ENCODE measurements around the gene SYNPO2. TPM values are rescaled to one million over a fixed set of nuclear protein-coding genes. Genes with fewer than 3 reads are reported as not detected.

Gene SYNPO2
- total RNA-seq, 1 experiment from 2014 or later: 0.04 TPM

DNA sequence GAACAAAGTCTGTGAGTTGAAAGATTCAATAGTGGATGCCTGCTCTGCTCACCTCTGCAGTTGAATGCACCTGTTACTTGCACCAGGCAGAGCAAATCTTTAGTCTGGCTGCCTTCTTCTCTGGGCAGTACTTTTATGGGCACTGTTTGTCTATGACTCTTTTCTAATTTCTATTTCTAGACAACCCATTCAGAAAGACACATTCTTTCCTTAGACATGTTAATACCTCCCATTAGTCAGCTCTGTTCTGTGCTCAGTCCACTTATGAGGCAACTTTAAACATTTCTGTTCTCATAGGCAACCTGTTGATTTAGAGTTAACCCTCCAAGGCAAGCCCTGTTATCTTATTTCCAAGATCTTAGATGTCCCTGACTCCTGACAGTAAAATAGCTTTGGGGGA lies 108.9 kb downstream of the SYNPO2 start:
- Histone ChIP-seq H3K4me3 (ENCODE audit: low read length) (no peak overlapping the region), H4K20me1 (ENCODE audit: low read length) (no peaks in the 10 kb centered on the region), H3K27me3 (ENCODE audit: low read length) (no peaks in the 10 kb centered on the region), H3K9me3 (ENCODE audit: low read length) (no peaks in the 10 kb centered on the region), H3K79me2 (ENCODE audit: low read length) (no peaks in the 10 kb centered on the region), H3F3A (ENCODE audit: low read length, unreplicated experiment) (no peaks in the 10 kb centered on the region), H3K4me2 (ENCODE audit: low read length) (no peak overlapping the region), H3K27ac (ENCODE audit: low read length) (no peak overlapping the region), H3K4me1 (ENCODE audit: insufficient read depth, low read length) (no peaks in the 10 kb centered on the region), H3K36me3 (ENCODE audit: low read depth, low read length) (no peaks in the 10 kb centered on the region), H3K9ac (ENCODE audit: low read length) (no peak overlapping the region), H3K9me2 (replicated peaks; ENCODE audit: low read length) (no peaks in the 10 kb centered on the region), H2AFZ (ENCODE audit: low read length) (no peak overlapping the region)
- no peak for DNase-seq
- TF ChIP-seq EZH2 (IDR thresholded peaks at IDR 0.05; ENCODE audit: low read length, unreplicated experiment) (no peak), EZH2phosphoT487 (IDR thresholded peaks at IDR 0.05; ENCODE audit: borderline replicate concordance, low read length) (no peak)
- TF ChIP-seq, protein P1, sequence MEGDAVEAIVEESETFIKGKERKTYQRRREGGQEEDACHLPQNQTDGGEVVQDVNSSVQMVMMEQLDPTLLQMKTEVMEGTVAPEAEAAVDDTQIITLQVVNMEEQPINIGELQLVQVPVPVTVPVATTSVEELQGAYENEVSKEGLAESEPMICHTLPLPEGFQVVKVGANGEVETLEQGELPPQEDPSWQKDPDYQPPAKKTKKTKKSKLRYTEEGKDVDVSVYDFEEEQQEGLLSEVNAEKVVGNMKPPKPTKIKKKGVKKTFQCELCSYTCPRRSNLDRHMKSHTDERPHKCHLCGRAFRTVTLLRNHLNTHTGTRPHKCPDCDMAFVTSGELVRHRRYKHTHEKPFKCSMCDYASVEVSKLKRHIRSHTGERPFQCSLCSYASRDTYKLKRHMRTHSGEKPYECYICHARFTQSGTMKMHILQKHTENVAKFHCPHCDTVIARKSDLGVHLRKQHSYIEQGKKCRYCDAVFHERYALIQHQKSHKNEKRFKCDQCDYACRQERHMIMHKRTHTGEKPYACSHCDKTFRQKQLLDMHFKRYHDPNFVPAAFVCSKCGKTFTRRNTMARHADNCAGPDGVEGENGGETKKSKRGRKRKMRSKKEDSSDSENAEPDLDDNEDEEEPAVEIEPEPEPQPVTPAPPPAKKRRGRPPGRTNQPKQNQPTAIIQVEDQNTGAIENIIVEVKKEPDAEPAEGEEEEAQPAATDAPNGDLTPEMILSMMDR (conservative IDR thresholded peaks at IDR 0.05; ENCODE audit: low read depth, low read length): no peak
- no peak for ATAC-seq
- BruUV-seq (replicated peaks): no TSS peak
- ChIA-PET POLR2A (ENCODE audit: unreplicated experiment) (no interaction called here), CTCF (no interaction called here)
- intact Hi-C loops (cut with micrococcal nuclease): no loop called here

DNA sequence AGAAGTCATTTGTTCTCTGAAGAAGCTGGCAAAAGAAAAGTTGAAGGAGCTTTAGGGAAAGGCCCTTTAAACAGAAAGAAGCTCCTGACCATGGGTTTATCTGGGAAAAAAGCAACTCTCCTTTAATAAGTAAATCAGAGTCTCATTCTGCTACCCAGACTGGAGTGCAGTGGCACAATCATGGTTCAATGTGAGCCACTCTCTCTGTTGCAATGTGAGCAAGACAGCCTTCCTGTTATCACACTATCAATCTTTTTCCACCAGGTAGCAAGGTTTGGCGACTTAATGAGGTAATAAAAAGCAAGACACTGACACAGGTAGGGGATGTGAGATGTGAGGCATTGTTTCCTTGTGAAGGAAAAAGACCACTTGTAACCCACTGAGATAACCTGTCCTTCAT lies 111.3 kb downstream of the SYNPO2 start:
- H3F3A ChIP-seq (ENCODE audit: low read length, unreplicated experiment): no peaks in the 10 kb centered on the region
- H3K27me3 ChIP-seq (ENCODE audit: low read length): no peaks in the 10 kb centered on the region
- no peak overlapping the region for H2AFZ ChIP-seq (ENCODE audit: low read length)
- no peak overlapping the region for H3K27ac ChIP-seq (ENCODE audit: low read length)
- H3K9me2 ChIP-seq (replicated peaks; ENCODE audit: low read length): no peaks in the 10 kb centered on the region
- DNase-seq: no peak
- H3K9me3 ChIP-seq (ENCODE audit: low read length): no peaks in the 10 kb centered on the region
- H3K79me2 ChIP-seq (ENCODE audit: low read length): no peaks in the 10 kb centered on the region
- H3K9ac ChIP-seq (ENCODE audit: low read length): no peak overlapping the region
- no peaks in the 10 kb centered on the region for H4K20me1 ChIP-seq (ENCODE audit: low read length)
- H3K36me3 ChIP-seq (ENCODE audit: low read depth, low read length): no peaks in the 10 kb centered on the region
- ChIA-PET CTCF (no interaction called here), POLR2A (ENCODE audit: unreplicated experiment) (no interaction called here)
- BruUV-seq (replicated peaks): no TSS peak
- TF ChIP-seq EZH2phosphoT487 (IDR thresholded peaks at IDR 0.05; ENCODE audit: borderline replicate concordance, low read length): no peak
- TF ChIP-seq EZH2 (IDR thresholded peaks at IDR 0.05; ENCODE audit: low read length, unreplicated experiment): no peak
- TF ChIP-seq, protein P1 (conservative IDR thresholded peaks at IDR 0.05; ENCODE audit: low read depth, low read length): no peak
- H3K4me1 ChIP-seq (ENCODE audit: insufficient read depth, low read length): no peaks in the 10 kb centered on the region
- ATAC-seq: no peak
- no peak overlapping the region for H3K4me2 ChIP-seq (ENCODE audit: low read length)
- intact Hi-C loops (cut with micrococcal nuclease): no loop called here
- H3K4me3 ChIP-seq (ENCODE audit: low read length): no peak overlapping the region

DNA sequence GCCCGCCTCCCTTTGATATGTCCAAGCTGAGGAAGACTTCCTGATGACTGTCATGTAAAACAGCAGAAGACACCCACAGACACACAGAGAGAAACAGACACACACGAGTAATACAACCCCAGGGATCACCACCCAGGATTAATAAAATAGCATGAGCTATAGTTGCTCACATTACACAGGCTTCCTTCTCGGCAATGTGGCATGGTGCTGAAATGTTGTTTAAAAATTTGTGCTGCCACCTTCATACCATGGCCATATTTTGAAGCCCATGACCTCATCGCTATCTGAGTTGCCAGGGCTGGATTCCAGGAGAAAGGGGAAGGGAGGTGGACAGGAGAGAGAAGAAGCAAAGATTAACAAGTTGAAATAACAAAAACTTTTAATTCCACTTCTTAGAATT lies 111.7 kb downstream of the SYNPO2 start:
- H3F3A ChIP-seq (ENCODE audit: low read length, unreplicated experiment): no peaks in the 10 kb centered on the region
- H3K79me2 ChIP-seq (ENCODE audit: low read length): no peaks in the 10 kb centered on the region
- no peak overlapping the region for H3K4me2 ChIP-seq (ENCODE audit: low read length)
- no peak overlapping the region for H3K9ac ChIP-seq (ENCODE audit: low read length)
- no peaks in the 10 kb centered on the region for H3K4me1 ChIP-seq (ENCODE audit: insufficient read depth, low read length)
- H4K20me1 ChIP-seq (ENCODE audit: low read length): no peaks in the 10 kb centered on the region
- no TSS peak for BruUV-seq (replicated peaks)
- intact Hi-C loops (cut with micrococcal nuclease): no loop called here
- DNase-seq (no peak), ATAC-seq (no peak)
- TF ChIP-seq EZH2 (IDR thresholded peaks at IDR 0.05; ENCODE audit: low read length, unreplicated experiment) (no peak), EZH2phosphoT487 (IDR thresholded peaks at IDR 0.05; ENCODE audit: borderline replicate concordance, low read length) (no peak)
- TF ChIP-seq, protein P1 (conservative IDR thresholded peaks at IDR 0.05; ENCODE audit: low read depth, low read length): no peak
- no peaks in the 10 kb centered on the region for H3K9me2 ChIP-seq (replicated peaks; ENCODE audit: low read length)
- H2AFZ ChIP-seq (ENCODE audit: low read length): no peak overlapping the region
- H3K9me3 ChIP-seq (ENCODE audit: low read length): no peaks in the 10 kb centered on the region
- POLR2A ChIA-PET (ENCODE audit: unreplicated experiment): no interaction called here
- H3K4me3 ChIP-seq (ENCODE audit: low read length): no peak overlapping the region
- no peaks in the 10 kb centered on the region for H3K36me3 ChIP-seq (ENCODE audit: low read depth, low read length)
- no peak overlapping the region for H3K27ac ChIP-seq (ENCODE audit: low read length)
- H3K27me3 ChIP-seq (ENCODE audit: low read length): no peaks in the 10 kb centered on the region
- CTCF ChIA-PET: no interaction called here
